Tibial nerve (tissue), 4 donors: ENCODE results near the gene OR5M11.

Experiments
- CTCF ChIP-seq, 5 experiments: fragments of 200-600 bp in 3 of 5; fragments of 450-650 bp in 2 of 5; sonication (generic) in 3 of 5; IDR thresholded peaks; one replicate each; pipeline ENCODE4 v1.5.1; 2016 to 2019; ENCODE audit warnings: antibody characterized with exemption in 5 of 5, mild to moderate bottlenecking in 3 of 5, moderate library complexity in 2 of 5
- EP300 ChIP-seq, 2 donors: sonication (generic); formaldehyde crosslinking; IDR thresholded peaks; one replicate each; pipeline ENCODE4 v1.6.1; 2017; ENCODE audit warnings: antibody characterized with exemption in 2 of 2, mild to moderate bottlenecking in 1 of 2
- POLR2A ChIP-seq, 2 donors: fragments of 450-650 bp; IDR thresholded peaks; one replicate each; pipeline ENCODE4 v1.6.1; 2017; ENCODE audit warnings: antibody characterized with exemption in 2 of 2, mild to moderate bottlenecking in 2 of 2, moderate library complexity in 2 of 2

DNA sequence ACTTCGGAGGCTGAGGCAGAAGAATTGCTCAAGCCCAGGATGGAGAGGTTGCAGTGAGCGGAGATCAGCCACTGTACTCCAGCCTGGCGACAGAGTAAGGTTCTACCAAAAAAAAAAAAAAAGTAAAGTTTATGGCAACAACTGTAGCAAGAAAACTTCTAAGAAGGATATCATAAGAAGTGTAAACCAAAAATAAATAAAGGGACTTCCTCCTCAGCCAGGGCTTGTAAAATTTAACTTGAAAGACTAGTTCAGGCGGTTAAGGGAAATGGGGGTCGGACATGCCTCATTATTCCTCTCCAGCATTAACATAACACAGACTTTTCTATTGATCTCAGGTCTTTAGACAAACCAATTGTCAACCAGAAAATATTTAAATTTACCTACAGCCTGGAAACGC is 2.5 kb upstream of the OR5M11 start:
- TF ChIP-seq POLR2A (IDR thresholded peaks at IDR 0.05) = no peak
- TF ChIP-seq CTCF (IDR thresholded peaks at IDR 0.05) = no peak
- no peak for TF ChIP-seq EP300 (IDR thresholded peaks at IDR 0.05)
